GM18502 (cell line): ENCODE data around the gene SAC3D1.
A peak's percentile ranks its signal among the peaks of the same experiment; 100 is the strongest.

Source experiments
- ATAC-seq: cut with Tn5 transposase; IDR thresholded peaks from one replicate; pipeline ENCODE4 v1.9.1; 2021; ENCODE audit warnings: mild to moderate bottlenecking; ENCODE audit not compliant: unreplicated experiment, poor library complexity

Gene SAC3D1

DNA sequence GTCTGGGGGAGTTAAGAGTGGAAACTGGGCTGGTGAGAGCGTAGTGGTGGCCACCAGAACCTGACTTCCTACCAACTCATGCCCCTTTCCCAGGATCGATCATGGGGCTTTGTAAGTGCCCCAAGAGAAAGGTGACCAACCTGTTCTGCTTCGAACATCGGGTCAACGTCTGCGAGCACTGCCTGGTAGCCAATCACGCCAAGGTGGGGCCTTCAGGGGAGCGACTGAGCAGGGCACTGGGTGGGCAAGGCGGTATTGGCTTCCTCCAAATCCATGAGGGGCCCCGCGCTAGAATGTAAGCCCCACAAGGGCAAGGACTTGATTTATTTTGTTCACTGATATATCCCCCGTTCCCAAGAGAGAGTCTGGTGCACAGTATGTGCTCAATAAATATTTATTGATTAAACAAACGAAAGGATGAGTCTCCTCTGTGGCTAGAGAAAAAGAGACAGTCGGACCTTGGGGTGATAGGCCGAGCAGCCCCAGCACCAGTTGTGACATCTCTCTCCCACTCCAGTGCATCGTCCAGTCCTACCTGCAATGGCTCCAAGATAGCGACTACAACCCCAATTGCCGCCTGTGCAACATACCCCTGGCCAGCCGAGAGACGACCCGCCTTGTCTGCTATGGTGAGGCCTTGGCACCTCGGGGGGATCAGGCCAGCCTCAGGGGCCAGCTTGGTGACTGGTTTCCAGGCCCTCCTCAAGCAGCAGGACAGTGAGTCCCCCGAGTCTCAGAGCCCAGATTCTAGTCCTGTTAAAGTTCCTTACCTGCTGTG is 43.8 kb downstream of the SAC3D1 start:
- peak; percentile 20 for ATAC-seq

DNA sequence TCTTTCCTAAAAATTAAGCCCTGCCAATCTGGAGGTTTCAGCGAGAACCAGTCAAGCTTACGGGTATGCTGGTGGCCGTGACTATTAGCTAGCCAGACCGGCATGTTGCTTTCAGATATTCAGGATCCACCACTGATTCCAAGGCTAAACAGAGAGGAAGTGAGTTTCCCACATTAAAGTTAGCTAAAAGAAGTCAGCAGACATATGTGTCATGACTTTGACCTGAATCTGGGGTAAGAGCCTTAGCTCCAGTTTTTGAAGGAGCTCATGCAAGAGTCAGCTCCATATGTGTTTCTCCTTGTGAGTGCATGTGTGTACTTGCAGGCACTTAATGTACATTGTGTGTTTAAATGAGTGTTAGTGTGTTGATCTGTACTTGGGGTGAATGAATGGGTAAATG is 44.4 kb downstream of the SAC3D1 start:
- ATAC-seq, result no peak

DNA sequence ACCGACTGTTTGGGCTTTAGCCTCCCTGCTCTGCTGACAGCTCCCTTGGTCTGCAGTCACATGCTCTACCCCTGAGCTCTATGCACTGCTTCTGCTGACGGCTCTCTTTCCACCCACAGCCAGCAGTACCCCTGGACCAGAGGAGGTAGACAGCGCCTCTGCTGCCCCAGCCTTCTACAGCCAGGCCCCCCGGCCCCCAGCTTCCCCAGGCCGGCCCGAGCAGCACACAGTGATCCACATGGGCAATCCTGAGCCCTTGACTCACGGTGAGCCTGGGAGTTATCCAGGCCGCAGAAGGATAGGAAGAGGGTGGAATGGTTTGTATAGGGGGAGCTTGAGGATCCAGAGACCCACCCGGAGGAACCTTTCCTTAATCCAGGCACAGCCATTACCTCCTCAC is 45.8 kb downstream of the SAC3D1 start:
- ATAC-seq, result no peak

DNA sequence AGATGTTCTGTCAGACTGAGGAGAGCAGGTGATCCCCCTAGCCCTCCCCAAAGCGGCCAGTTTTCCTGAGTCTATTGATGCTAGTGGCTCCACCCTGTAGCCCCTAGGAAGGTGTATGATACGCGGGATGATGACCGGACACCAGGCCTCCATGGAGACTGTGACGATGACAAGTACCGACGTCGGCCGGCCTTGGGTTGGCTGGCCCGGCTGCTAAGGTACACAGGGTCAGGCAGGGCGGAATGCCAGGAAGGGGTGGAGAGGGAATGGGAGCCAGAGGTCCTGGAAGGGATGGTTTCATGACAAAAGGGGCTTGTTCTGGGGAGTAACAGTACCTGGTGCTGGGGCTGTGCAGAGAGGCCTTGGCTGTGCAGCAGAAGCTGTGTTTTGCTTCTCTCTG is 46.2 kb downstream of the SAC3D1 start:
- no peak for ATAC-seq

DNA sequence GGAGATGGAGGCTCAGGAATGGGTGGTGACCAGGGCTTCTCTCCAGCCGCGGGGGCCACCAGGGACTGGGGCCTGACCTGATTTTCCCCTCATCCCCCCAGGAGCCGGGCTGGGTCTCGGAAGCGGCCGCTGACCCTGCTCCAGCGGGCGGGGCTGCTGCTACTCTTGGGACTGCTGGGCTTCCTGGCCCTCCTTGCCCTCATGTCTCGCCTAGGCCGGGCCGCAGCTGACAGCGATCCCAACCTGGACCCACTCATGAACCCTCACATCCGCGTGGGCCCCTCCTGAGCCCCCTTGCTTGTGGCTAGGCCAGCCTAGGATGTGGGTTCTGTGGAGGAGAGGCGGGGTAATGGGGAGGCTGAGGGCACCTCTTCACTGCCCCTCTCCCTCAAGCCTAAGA is 46.8 kb downstream of the SAC3D1 start:
- no peak for ATAC-seq

DNA sequence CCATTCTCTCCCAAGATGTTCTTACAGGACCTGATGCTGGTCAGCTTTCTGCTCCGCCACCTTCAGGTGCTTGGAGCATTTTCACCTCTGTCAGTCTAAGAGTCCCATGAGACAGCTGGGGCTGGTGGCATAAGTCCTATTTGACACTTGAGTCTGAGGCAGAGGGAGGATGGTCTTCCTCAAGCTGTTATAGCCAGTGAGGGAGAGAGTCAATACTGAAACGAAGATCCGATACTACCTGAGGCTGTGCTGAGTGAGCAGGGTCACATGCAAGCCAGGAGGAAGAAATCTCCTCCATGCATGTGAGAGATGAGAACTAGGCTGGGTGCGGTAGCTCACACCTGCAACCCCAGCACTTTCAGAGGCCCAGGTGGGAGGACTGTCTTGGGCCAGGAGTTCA is 48.6 kb downstream of the SAC3D1 start:
- ATAC-seq, result no peak

DNA sequence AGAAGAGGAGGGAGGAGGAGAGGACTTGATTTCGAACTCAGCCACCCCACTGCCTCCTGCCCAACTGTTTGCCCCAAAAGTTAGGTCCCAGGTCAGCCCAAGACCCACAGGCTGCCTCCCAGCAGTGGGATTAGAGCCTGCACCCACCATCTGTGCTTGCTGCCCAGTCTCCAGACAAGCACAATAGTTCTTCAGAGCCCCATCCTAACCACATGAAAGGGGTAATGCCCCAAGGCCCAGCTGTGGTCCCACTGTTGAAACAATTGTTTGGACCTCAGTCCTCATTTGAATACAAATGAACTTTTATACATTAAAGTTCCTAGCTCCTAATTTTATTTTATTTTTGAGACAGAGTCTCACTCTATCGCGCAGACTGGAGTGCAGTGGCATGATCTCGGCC is 49.6 kb downstream of the SAC3D1 start:
- no peak for ATAC-seq
